Measurements from ENCODE around the gene IVD. TPM values are rescaled to one million over a fixed set of nuclear protein-coding genes. Genes with fewer than 3 reads are reported as not detected.

The IVD gene
- total and polyA plus RNA-seq, 4 donors, result 40.3 to 156 (median 94.4) TPM

DNA sequence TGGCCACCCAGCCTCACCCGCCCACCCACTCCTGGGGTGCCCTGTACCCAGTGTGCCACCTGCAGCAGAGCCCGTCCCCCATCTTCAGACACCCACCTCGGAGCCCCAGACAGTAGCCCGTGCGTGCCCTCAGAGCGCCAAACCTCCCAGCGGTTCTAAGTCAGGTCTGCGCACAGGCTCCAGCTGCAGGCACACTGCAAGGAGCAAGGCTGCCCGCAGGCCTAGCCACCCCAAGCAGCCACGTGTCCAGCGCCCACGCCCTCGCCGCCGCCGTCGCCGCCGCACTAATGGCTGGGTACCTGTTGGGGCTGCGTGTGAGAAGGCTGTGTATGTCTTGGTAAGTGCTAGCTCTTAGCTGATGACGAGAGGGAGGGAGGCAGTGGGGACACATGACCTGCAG lies 56.4 kb downstream of the IVD start:
- no peak overlapping the region for H3K9ac ChIP-seq (ENCODE audit: low read depth in 1 of 2, low read length in 2 of 2)
- no peaks in the 10 kb centered on the region for H3K9me3 ChIP-seq (ENCODE audit: control insufficient read depth in 4 of 4, low read length in 3 of 4)
- no peaks in the 10 kb centered on the region for H3K27me3 ChIP-seq (ENCODE audit: control insufficient read depth in 4 of 4, insufficient read depth in 4 of 4, low read length in 3 of 4)
- no peak overlapping the region for H3K4me3 ChIP-seq (ENCODE audit: low read depth in 1 of 3, low read length in 3 of 3)
- DNase-seq (ENCODE audit: low spot score), result no peak
- peaks cover 8 to 41% (median 10%) of the 10 kb centered on the region in 4 donors for H3K36me3 ChIP-seq (ENCODE audit: control insufficient read depth in 4 of 4, insufficient read depth in 3 of 4, low read depth in 1 of 4, low read length in 3 of 4)
- H3K27ac ChIP-seq (ENCODE audit: low read depth in 1 of 2, low read length in 2 of 2), result no peak overlapping the region
- H3K4me1 ChIP-seq (ENCODE audit: control insufficient read depth in 4 of 4, insufficient read depth in 4 of 4, low read length in 3 of 4), result no peaks in the 10 kb centered on the region
- WGBS, result 98% methylated on average over 21 of the region's 21 CpGs
- no peak for TF ChIP-seq HNF4A (conservative IDR thresholded peaks at IDR 0.05)
- TF ChIP-seq TAF1 (conservative IDR thresholded peaks at IDR 0.05), result no peak
- TF ChIP-seq, protein P1, sequence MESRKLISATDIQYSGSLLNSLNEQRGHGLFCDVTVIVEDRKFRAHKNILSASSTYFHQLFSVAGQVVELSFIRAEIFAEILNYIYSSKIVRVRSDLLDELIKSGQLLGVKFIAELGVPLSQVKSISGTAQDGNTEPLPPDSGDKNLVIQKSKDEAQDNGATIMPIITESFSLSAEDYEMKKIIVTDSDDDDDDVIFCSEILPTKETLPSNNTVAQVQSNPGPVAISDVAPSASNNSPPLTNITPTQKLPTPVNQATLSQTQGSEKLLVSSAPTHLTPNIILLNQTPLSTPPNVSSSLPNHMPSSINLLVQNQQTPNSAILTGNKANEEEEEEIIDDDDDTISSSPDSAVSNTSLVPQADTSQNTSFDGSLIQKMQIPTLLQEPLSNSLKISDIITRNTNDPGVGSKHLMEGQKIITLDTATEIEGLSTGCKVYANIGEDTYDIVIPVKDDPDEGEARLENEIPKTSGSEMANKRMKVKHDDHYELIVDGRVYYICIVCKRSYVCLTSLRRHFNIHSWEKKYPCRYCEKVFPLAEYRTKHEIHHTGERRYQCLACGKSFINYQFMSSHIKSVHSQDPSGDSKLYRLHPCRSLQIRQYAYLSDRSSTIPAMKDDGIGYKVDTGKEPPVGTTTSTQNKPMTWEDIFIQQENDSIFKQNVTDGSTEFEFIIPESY (IDR thresholded peaks at IDR 0.05), result no peak
- TF ChIP-seq, protein P2, sequence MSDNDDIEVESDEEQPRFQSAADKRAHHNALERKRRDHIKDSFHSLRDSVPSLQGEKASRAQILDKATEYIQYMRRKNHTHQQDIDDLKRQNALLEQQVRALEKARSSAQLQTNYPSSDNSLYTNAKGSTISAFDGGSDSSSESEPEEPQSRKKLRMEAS (IDR thresholded peaks at IDR 0.05), result no peak
- TF ChIP-seq SP1 (IDR thresholded peaks at IDR 0.05), result no peak
- TF ChIP-seq, protein P3, sequence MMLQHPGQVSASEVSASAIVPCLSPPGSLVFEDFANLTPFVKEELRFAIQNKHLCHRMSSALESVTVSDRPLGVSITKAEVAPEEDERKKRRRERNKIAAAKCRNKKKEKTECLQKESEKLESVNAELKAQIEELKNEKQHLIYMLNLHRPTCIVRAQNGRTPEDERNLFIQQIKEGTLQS (IDR thresholded peaks at IDR 0.05), result no peak
- TF ChIP-seq EGR1 (IDR thresholded peaks at IDR 0.05; ENCODE audit: low read depth in 2 of 2), result no peak
- TF ChIP-seq FOXA2 (IDR thresholded peaks at IDR 0.05), result no peak
- no peak for TF ChIP-seq JUND (IDR thresholded peaks at IDR 0.05)
- no peak for TF ChIP-seq FOXA1 (IDR thresholded peaks at IDR 0.05)
- no peak for TF ChIP-seq NR2F2 (IDR thresholded peaks at IDR 0.05)
- no peak for TF ChIP-seq RXRA (IDR thresholded peaks at IDR 0.05)
- TF ChIP-seq HNF4G (IDR thresholded peaks at IDR 0.05), result no peak
- no peak for TF ChIP-seq YY1 (IDR thresholded peaks at IDR 0.05)
- no peak for TF ChIP-seq RAD21 (IDR thresholded peaks at IDR 0.05)
- TF ChIP-seq GABPA (IDR thresholded peaks at IDR 0.05 in 1 of 2, conservative IDR thresholded peaks at IDR 0.05 in 1 of 2), result no peak

DNA sequence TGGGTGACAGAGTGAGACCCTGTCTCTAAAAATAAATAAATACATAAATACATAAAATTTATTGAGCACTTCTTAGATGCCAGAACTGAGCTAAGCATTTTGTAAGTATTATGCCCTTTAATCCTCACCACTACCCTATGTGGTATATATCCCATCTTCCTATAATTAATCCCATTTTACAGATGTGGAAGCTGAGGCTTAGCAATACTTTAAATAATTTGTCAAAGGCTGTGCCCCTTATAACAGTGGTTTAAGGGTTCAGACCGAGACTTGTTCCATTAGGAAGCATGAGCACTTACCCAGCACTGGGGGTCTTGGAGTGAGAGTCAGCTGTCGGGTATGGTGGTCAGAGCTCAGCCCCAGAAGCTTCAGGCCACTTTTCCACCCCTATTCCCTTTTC lies 57.7 kb downstream of the IVD start:
- Histone ChIP-seq H3K9ac (ENCODE audit: low read depth in 1 of 2, low read length in 2 of 2) (no peak overlapping the region), H3K27me3 (ENCODE audit: control insufficient read depth in 4 of 4, insufficient read depth in 4 of 4, low read length in 3 of 4) (no peaks in the 10 kb centered on the region), H3K9me3 (ENCODE audit: control insufficient read depth in 4 of 4, low read length in 3 of 4) (no peaks in the 10 kb centered on the region), H3K36me3 (ENCODE audit: control insufficient read depth in 4 of 4, insufficient read depth in 3 of 4, low read depth in 1 of 4, low read length in 3 of 4) (peaks cover 8 to 43% (median 10%) of the 10 kb centered on the region in 4 donors), H3K4me3 (ENCODE audit: low read depth in 1 of 3, low read length in 3 of 3) (no peak overlapping the region), H3K27ac (ENCODE audit: low read depth in 1 of 2, low read length in 2 of 2) (no peak overlapping the region), H3K4me1 (ENCODE audit: control insufficient read depth in 4 of 4, insufficient read depth in 4 of 4, low read length in 3 of 4) (no peaks in the 10 kb centered on the region)
- over 99% methylated on average over 2 of the region's 2 CpGs for WGBS
- TF ChIP-seq JUND (IDR thresholded peaks at IDR 0.05) (no peak), FOXA2 (IDR thresholded peaks at IDR 0.05) (no peak), GABPA (IDR thresholded peaks at IDR 0.05 in 1 of 2, conservative IDR thresholded peaks at IDR 0.05 in 1 of 2) (no peak), RAD21 (IDR thresholded peaks at IDR 0.05) (no peak), YY1 (IDR thresholded peaks at IDR 0.05) (no peak), FOXA1 (IDR thresholded peaks at IDR 0.05) (no peak), SP1 (IDR thresholded peaks at IDR 0.05) (no peak), HNF4G (IDR thresholded peaks at IDR 0.05) (no peak), TAF1 (conservative IDR thresholded peaks at IDR 0.05) (no peak), HNF4A (conservative IDR thresholded peaks at IDR 0.05) (no peak), EGR1 (IDR thresholded peaks at IDR 0.05; ENCODE audit: low read depth in 2 of 2) (no peak), RXRA (IDR thresholded peaks at IDR 0.05) (no peak), NR2F2 (IDR thresholded peaks at IDR 0.05) (no peak)
- TF ChIP-seq, protein P1 (IDR thresholded peaks at IDR 0.05), result no peak
- TF ChIP-seq, protein P4, sequence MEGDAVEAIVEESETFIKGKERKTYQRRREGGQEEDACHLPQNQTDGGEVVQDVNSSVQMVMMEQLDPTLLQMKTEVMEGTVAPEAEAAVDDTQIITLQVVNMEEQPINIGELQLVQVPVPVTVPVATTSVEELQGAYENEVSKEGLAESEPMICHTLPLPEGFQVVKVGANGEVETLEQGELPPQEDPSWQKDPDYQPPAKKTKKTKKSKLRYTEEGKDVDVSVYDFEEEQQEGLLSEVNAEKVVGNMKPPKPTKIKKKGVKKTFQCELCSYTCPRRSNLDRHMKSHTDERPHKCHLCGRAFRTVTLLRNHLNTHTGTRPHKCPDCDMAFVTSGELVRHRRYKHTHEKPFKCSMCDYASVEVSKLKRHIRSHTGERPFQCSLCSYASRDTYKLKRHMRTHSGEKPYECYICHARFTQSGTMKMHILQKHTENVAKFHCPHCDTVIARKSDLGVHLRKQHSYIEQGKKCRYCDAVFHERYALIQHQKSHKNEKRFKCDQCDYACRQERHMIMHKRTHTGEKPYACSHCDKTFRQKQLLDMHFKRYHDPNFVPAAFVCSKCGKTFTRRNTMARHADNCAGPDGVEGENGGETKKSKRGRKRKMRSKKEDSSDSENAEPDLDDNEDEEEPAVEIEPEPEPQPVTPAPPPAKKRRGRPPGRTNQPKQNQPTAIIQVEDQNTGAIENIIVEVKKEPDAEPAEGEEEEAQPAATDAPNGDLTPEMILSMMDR (IDR thresholded peaks at IDR 0.05; ENCODE audit: low read depth, low read length, missing input control), result no peak
- TF ChIP-seq, protein P5, sequence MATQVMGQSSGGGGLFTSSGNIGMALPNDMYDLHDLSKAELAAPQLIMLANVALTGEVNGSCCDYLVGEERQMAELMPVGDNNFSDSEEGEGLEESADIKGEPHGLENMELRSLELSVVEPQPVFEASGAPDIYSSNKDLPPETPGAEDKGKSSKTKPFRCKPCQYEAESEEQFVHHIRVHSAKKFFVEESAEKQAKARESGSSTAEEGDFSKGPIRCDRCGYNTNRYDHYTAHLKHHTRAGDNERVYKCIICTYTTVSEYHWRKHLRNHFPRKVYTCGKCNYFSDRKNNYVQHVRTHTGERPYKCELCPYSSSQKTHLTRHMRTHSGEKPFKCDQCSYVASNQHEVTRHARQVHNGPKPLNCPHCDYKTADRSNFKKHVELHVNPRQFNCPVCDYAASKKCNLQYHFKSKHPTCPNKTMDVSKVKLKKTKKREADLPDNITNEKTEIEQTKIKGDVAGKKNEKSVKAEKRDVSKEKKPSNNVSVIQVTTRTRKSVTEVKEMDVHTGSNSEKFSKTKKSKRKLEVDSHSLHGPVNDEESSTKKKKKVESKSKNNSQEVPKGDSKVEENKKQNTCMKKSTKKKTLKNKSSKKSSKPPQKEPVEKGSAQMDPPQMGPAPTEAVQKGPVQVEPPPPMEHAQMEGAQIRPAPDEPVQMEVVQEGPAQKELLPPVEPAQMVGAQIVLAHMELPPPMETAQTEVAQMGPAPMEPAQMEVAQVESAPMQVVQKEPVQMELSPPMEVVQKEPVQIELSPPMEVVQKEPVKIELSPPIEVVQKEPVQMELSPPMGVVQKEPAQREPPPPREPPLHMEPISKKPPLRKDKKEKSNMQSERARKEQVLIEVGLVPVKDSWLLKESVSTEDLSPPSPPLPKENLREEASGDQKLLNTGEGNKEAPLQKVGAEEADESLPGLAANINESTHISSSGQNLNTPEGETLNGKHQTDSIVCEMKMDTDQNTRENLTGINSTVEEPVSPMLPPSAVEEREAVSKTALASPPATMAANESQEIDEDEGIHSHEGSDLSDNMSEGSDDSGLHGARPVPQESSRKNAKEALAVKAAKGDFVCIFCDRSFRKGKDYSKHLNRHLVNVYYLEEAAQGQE (IDR thresholded peaks at IDR 0.05), result no peak
- TF ChIP-seq, protein P2 (IDR thresholded peaks at IDR 0.05), result no peak
- TF ChIP-seq, protein P3 (IDR thresholded peaks at IDR 0.05), result no peak
- no peak for DNase-seq (ENCODE audit: low spot score)

Measured in liver (tissue), 9 donors.